ENCODE results near the gene SCNN1G. TPM values are rescaled to one million over a fixed set of nuclear protein-coding genes. Genes with fewer than 3 reads are reported as not detected.
A peak's percentile ranks its signal among the peaks of the same experiment; 100 is the strongest.

SCNN1G gene
- total and polyA plus RNA-seq, 2 of the 13 experiments (the other 11 are each of a cell fraction or from before 2014, with no cell fraction given) = not detected

DNA sequence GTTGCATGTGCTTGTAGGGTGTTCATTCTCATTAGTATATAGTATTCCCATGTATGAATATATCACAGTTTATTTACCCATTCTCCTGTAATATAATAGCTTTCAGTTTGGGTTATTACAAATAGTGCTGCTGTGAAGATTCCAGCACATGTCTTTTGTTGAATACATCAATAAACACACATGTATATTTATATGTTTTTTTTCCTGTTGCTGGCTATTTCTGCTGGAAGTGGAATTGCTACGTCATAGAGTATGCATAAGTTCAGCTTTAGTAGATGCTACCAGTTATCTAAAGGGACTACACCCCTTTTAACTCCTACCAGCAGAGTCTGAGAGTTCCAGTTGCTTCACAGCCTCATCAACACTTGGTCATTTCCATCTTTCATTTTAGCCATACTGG lies 67.3 kb downstream of the SCNN1G start:
- H3K27me3 ChIP-seq (ENCODE audit: control insufficient read depth in 1 of 2, insufficient read depth in 2 of 2, low read length in 2 of 2) = peaks cover 4 to 24% of the 10 kb centered on the region in 2 experiments; a peak in 4 of 5 replicates
- no peaks in the 10 kb centered on the region for H3K4me1 ChIP-seq (ENCODE audit: insufficient read depth, low read length)
- CTCF ChIA-PET (ENCODE audit: low intra/inter-chr PET ratio, low total read pairs) = no interaction called here
- no peak overlapping the region for H3K27ac ChIP-seq (ENCODE audit: extremely low read length, insufficient read depth, low read length)
- no peaks in the 10 kb centered on the region for H3K9me3 ChIP-seq (ENCODE audit: low read length)
- FAIRE-seq (no peak), DNase-seq (ENCODE audit: low spot score) (no peak), ATAC-seq (no peak)
- no TSS peak for BruUV-seq (replicated peaks)
- no peaks in the 10 kb centered on the region for H3K79me2 ChIP-seq (ENCODE audit: insufficient read depth, low read length)
- in situ Hi-C loops (cut with HindIII; ENCODE audit: extremely low pct_ligation_motif_present, low pct_unique_long_range_greater_than_20kb) (no loop called here), intact Hi-C loops (cut with micrococcal nuclease; ENCODE audit: unreplicated experiment) (no loop called here)
- 16% methylated on average over 1 of the region's 1 CpG for WGBS (ENCODE audit: low lambda C conversion rate)
- H3K9ac ChIP-seq (ENCODE audit: insufficient read depth, low read depth, low read length) = no peak overlapping the region
- TF ChIP-seq KMT2A (CRISPR knock-in tag; IDR thresholded peaks at IDR 0.05) (no peak), ZNF775 (CRISPR knock-in tag; IDR thresholded peaks at IDR 0.05; ENCODE audit: borderline replicate concordance) (no peak), CREB1 (IDR thresholded peaks at IDR 0.05) (peak; percentile 76), CREB1 (CRISPR knock-in tag; IDR thresholded peaks at IDR 0.05) (no peak), HCFC1 (IDR thresholded peaks at IDR 0.05; ENCODE audit: low read depth, low read length) (no peak), ZNF703 (CRISPR knock-in tag; IDR thresholded peaks at IDR 0.05; ENCODE audit: borderline replicate concordance) (no peak)
- TF ChIP-seq, protein P1, sequence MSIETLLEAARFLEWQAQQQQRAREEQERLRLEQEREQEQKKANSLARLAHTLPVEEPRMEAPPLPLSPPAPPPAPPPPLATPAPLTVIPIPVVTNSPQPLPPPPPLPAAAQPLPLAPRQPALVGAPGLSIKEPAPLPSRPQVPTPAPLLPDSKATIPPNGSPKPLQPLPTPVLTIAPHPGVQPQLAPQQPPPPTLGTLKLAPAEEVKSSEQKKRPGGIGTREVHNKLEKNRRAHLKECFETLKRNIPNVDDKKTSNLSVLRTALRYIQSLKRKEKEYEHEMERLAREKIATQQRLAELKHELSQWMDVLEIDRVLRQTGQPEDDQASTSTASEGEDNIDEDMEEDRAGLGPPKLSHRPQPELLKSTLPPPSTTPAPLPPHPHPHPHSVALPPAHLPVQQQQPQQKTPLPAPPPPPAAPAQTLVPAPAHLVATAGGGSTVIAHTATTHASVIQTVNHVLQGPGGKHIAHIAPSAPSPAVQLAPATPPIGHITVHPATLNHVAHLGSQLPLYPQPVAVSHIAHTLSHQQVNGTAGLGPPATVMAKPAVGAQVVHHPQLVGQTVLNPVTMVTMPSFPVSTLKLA (IDR thresholded peaks at IDR 0.05) = peak; percentile 97
- no peaks in the 10 kb centered on the region for H3K36me3 ChIP-seq (replicated peaks in 1 of 2; ENCODE audit: control insufficient read depth in 1 of 2, insufficient read depth in 2 of 2, low read length in 2 of 2)
- no peak overlapping the region for H3K4me2 ChIP-seq (ENCODE audit: low read depth, low read length)
- POLR2A ChIA-PET = no interaction called here
- H4K20me1 ChIP-seq (ENCODE audit: insufficient read depth, low read length) = no peaks in the 10 kb centered on the region
- H3K4me3 ChIP-seq (replicated peaks in 1 of 3; ENCODE audit: insufficient read depth in 1 of 3, low read depth in 2 of 3, low read length in 3 of 3) = no peak overlapping the region
- no peak overlapping the region for H2AFZ ChIP-seq (ENCODE audit: low read length)

DNA sequence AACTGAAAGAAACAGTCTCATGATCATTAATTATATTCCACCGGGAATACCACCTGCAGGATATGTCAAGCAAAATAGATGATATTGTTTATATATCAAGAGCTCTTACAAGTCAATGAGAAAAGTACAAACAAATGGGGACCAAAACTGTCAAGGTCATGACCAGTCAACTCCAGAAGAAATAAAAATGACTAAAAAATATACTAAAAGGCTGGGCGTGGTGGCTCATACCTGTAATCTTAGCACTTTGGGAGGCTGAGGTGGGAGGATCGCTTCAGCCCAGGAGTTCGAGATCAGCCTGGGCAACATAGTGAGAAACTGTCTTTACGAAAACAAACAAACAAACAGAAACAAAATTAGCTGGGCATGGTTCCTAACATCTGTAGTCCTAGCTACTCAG lies 69.8 kb downstream of the SCNN1G start:
- FAIRE-seq (no peak), DNase-seq (ENCODE audit: low spot score) (no peak), ATAC-seq (no peak)
- Histone ChIP-seq H3K9me3 (ENCODE audit: low read length) (no peaks in the 10 kb centered on the region), H3K79me2 (ENCODE audit: insufficient read depth, low read length) (no peaks in the 10 kb centered on the region), H2AFZ (ENCODE audit: low read length) (no peak overlapping the region), H4K20me1 (ENCODE audit: insufficient read depth, low read length) (no peaks in the 10 kb centered on the region), H3K27ac (ENCODE audit: extremely low read length, insufficient read depth, low read length) (no peak overlapping the region), H3K4me2 (ENCODE audit: low read depth, low read length) (no peak overlapping the region), H3K9ac (ENCODE audit: insufficient read depth, low read depth, low read length) (no peak overlapping the region), H3K36me3 (replicated peaks in 1 of 2; ENCODE audit: control insufficient read depth in 1 of 2, insufficient read depth in 2 of 2, low read length in 2 of 2) (no peaks in the 10 kb centered on the region), H3K27me3 (ENCODE audit: control insufficient read depth in 1 of 2, insufficient read depth in 2 of 2, low read length in 2 of 2) (peaks cover 0 to 13% of the 10 kb centered on the region in 2 experiments; a peak in 3 of 5 replicates), H3K4me3 (replicated peaks in 1 of 3; ENCODE audit: insufficient read depth in 1 of 3, low read depth in 2 of 3, low read length in 3 of 3) (no peak overlapping the region), H3K4me1 (ENCODE audit: insufficient read depth, low read length) (no peaks in the 10 kb centered on the region)
- ChIA-PET CTCF (ENCODE audit: low intra/inter-chr PET ratio, low total read pairs) (no interaction called here), POLR2A (no interaction called here)
- in situ Hi-C loops (cut with HindIII; ENCODE audit: extremely low pct_ligation_motif_present, low pct_unique_long_range_greater_than_20kb) (no loop called here), intact Hi-C loops (cut with micrococcal nuclease; ENCODE audit: unreplicated experiment) (no loop called here)
- 49% methylated on average over 5 of the region's 5 CpGs for WGBS (ENCODE audit: low lambda C conversion rate)
- no TSS peak for BruUV-seq (replicated peaks)
- no peak for TF ChIP-seq TFDP1 (CRISPR knock-in tag; IDR thresholded peaks at IDR 0.05; ENCODE audit: borderline replicate concordance)
- TF ChIP-seq IKZF4 (CRISPR knock-in tag; IDR thresholded peaks at IDR 0.05; ENCODE audit: borderline replicate concordance, low read depth, not compliant biosample characterization) = no peak
- TF ChIP-seq, protein P2, sequence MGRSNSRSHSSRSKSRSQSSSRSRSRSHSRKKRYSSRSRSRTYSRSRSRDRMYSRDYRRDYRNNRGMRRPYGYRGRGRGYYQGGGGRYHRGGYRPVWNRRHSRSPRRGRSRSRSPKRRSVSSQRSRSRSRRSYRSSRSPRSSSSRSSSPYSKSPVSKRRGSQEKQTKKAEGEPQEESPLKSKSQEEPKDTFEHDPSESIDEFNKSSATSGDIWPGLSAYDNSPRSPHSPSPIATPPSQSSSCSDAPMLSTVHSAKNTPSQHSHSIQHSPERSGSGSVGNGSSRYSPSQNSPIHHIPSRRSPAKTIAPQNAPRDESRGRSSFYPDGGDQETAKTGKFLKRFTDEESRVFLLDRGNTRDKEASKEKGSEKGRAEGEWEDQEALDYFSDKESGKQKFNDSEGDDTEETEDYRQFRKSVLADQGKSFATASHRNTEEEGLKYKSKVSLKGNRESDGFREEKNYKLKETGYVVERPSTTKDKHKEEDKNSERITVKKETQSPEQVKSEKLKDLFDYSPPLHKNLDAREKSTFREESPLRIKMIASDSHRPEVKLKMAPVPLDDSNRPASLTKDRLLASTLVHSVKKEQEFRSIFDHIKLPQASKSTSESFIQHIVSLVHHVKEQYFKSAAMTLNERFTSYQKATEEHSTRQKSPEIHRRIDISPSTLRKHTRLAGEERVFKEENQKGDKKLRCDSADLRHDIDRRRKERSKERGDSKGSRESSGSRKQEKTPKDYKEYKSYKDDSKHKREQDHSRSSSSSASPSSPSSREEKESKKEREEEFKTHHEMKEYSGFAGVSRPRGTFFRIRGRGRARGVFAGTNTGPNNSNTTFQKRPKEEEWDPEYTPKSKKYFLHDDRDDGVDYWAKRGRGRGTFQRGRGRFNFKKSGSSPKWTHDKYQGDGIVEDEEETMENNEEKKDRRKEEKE (IDR thresholded peaks at IDR 0.05) = no peak
- no peak for TF ChIP-seq ZNF337 (CRISPR knock-in tag; IDR thresholded peaks at IDR 0.05; ENCODE audit: borderline replicate concordance, low read depth)
- no peak for TF ChIP-seq ZNF263 (CRISPR knock-in tag; IDR thresholded peaks at IDR 0.05)
- TF ChIP-seq SRSF4 (IDR thresholded peaks at IDR 0.05; ENCODE audit: low read depth, low read length, poor library complexity, severe bottlenecking) = no peak

All from HepG2 (cell line).